Measurements from ENCODE around the gene MARCHF3.
A peak's percentile ranks its signal among the peaks of the same experiment; 100 is the strongest.

MARCHF3 gene

GRCh38 chr5:126941403-126941802 is 89.0 kb downstream of the MARCHF3 start:
- Histone ChIP-seq H2BK120ac (ENCODE audit: low read depth, low read length) (no peak overlapping the region), H3K79me2 (ENCODE audit: control insufficient read depth, insufficient read depth, low read length) (no peaks in the 10 kb centered on the region), H3K18ac (ENCODE audit: low read length) (no peak overlapping the region), H3K56ac (ENCODE audit: low read length) (no peak overlapping the region), H2BK15ac (replicated peaks; ENCODE audit: low read depth) (no peak overlapping the region), H3K23ac (ENCODE audit: low read length) (no peak overlapping the region), H2BK5ac (ENCODE audit: low read length) (no peak overlapping the region), H4K5ac (ENCODE audit: low read length) (no peak overlapping the region), H3K4me1 (ENCODE audit: control insufficient read depth, low read depth, low read length) (peaks cover 2% of the 10 kb centered on the region), H2AK5ac (ENCODE audit: low read length) (no peak overlapping the region), H3K4me2 (ENCODE audit: low read length) (no peak overlapping the region), H3K27me3 (ENCODE audit: insufficient read depth, low read length, poor library complexity) (no peaks in the 10 kb centered on the region), H3K79me1 (ENCODE audit: low read length) (no peaks in the 10 kb centered on the region), H3K27ac (ENCODE audit: low read depth, low read length) (no peak overlapping the region), H3K4ac (ENCODE audit: low read depth, low read length) (no peak overlapping the region), H3K36me3 (ENCODE audit: control insufficient read depth, insufficient read depth, low read length) (no peaks in the 10 kb centered on the region), H4K8ac (ENCODE audit: low read depth, low read length) (no peak overlapping the region), H3K4me3 (ENCODE audit: low read length) (no peak overlapping the region), H3K9ac (ENCODE audit: low read length) (no peak overlapping the region)
- no peak for DNase-seq
- no CpG with 5 or more reads among the region's 1 CpG for WGBS (ENCODE audit: extremely low coverage, insufficient coverage, low lambda C conversion rate)

- no peaks in the 10 kb centered on the region for H3K36me3 ChIP-seq (ENCODE audit: control insufficient read depth, insufficient read depth, low read length)
- H3K79me1 ChIP-seq (ENCODE audit: low read length): no peaks in the 10 kb centered on the region
- no CpG with 5 or more reads among the region's 5 CpGs for WGBS (ENCODE audit: extremely low coverage, insufficient coverage, low lambda C conversion rate)
- no peak overlapping the region for H3K56ac ChIP-seq (ENCODE audit: low read length)
- no peak overlapping the region for H4K8ac ChIP-seq (ENCODE audit: low read depth, low read length)
- no peak overlapping the region for H3K4me2 ChIP-seq (ENCODE audit: low read length)
- no peak overlapping the region for H2AK5ac ChIP-seq (ENCODE audit: low read length)
- H3K79me2 ChIP-seq (ENCODE audit: control insufficient read depth, insufficient read depth, low read length): no peaks in the 10 kb centered on the region
- no peak for DNase-seq
- H4K5ac ChIP-seq (ENCODE audit: low read length): no peak overlapping the region
- H3K4me3 ChIP-seq (ENCODE audit: low read length): no peak overlapping the region
- H3K23ac ChIP-seq (ENCODE audit: low read length): no peak overlapping the region
- no peak overlapping the region for H2BK5ac ChIP-seq (ENCODE audit: low read length)
- no peaks in the 10 kb centered on the region for H3K27me3 ChIP-seq (ENCODE audit: insufficient read depth, low read length, poor library complexity)
- peak overlapping the region; percentile 9 for H3K4ac ChIP-seq (ENCODE audit: low read depth, low read length)
- H3K9ac ChIP-seq (ENCODE audit: low read length): no peak overlapping the region
- H2BK120ac ChIP-seq (ENCODE audit: low read depth, low read length): no peak overlapping the region
- H3K18ac ChIP-seq (ENCODE audit: low read length): no peak overlapping the region
- no peak overlapping the region for H2BK15ac ChIP-seq (replicated peaks; ENCODE audit: low read depth)
- H3K27ac ChIP-seq (ENCODE audit: low read depth, low read length): no peak overlapping the region
- peaks cover 2% of the 10 kb centered on the region for H3K4me1 ChIP-seq (ENCODE audit: control insufficient read depth, low read depth, low read length)
These were observed 90.5 kb downstream of the MARCHF3 start for GRCh38 chr5:126939887-126940286.

GRCh38 chr5:126938466-126938865 is 91.9 kb downstream of the MARCHF3 start:
- no peak overlapping the region for H4K5ac ChIP-seq (ENCODE audit: low read length)
- H2BK5ac ChIP-seq (ENCODE audit: low read length): no peak overlapping the region
- H3K79me2 ChIP-seq (ENCODE audit: control insufficient read depth, insufficient read depth, low read length): no peaks in the 10 kb centered on the region
- H3K18ac ChIP-seq (ENCODE audit: low read length): no peak overlapping the region
- H3K4ac ChIP-seq (ENCODE audit: low read depth, low read length): no peak overlapping the region
- H3K4me2 ChIP-seq (ENCODE audit: low read length): no peak overlapping the region
- no peak overlapping the region for H3K4me3 ChIP-seq (ENCODE audit: low read length)
- H4K8ac ChIP-seq (ENCODE audit: low read depth, low read length): no peak overlapping the region
- no peak overlapping the region for H3K23ac ChIP-seq (ENCODE audit: low read length)
- no peak overlapping the region for H2AK5ac ChIP-seq (ENCODE audit: low read length)
- H3K79me1 ChIP-seq (ENCODE audit: low read length): no peaks in the 10 kb centered on the region
- H2BK15ac ChIP-seq (replicated peaks; ENCODE audit: low read depth): no peak overlapping the region
- DNase-seq: no peak
- no peak overlapping the region for H2BK120ac ChIP-seq (ENCODE audit: low read depth, low read length)
- no peak overlapping the region for H3K9ac ChIP-seq (ENCODE audit: low read length)
- no peak overlapping the region for H3K56ac ChIP-seq (ENCODE audit: low read length)
- H3K36me3 ChIP-seq (ENCODE audit: control insufficient read depth, insufficient read depth, low read length): no peaks in the 10 kb centered on the region
- H3K4me1 ChIP-seq (ENCODE audit: control insufficient read depth, low read depth, low read length): peaks cover 2% of the 10 kb centered on the region
- H3K27me3 ChIP-seq (ENCODE audit: insufficient read depth, low read length, poor library complexity): no peaks in the 10 kb centered on the region
- H3K27ac ChIP-seq (ENCODE audit: low read depth, low read length): no peak overlapping the region

GRCh38 chr5:126937771-126938170 is 92.6 kb downstream of the MARCHF3 start:
- Histone ChIP-seq H3K79me1 (ENCODE audit: low read length) (no peaks in the 10 kb centered on the region), H4K8ac (ENCODE audit: low read depth, low read length) (no peak overlapping the region), H2BK5ac (ENCODE audit: low read length) (no peak overlapping the region), H2AK5ac (ENCODE audit: low read length) (no peak overlapping the region), H3K4me3 (ENCODE audit: low read length) (no peak overlapping the region), H3K27ac (ENCODE audit: low read depth, low read length) (no peak overlapping the region), H3K36me3 (ENCODE audit: control insufficient read depth, insufficient read depth, low read length) (no peaks in the 10 kb centered on the region), H2BK120ac (ENCODE audit: low read depth, low read length) (no peak overlapping the region), H3K23ac (ENCODE audit: low read length) (no peak overlapping the region), H3K56ac (ENCODE audit: low read length) (no peak overlapping the region), H3K4me1 (ENCODE audit: control insufficient read depth, low read depth, low read length) (peaks cover 2% of the 10 kb centered on the region), H3K18ac (ENCODE audit: low read length) (no peak overlapping the region), H3K9ac (ENCODE audit: low read length) (no peak overlapping the region), H3K4me2 (ENCODE audit: low read length) (no peak overlapping the region), H3K79me2 (ENCODE audit: control insufficient read depth, insufficient read depth, low read length) (no peaks in the 10 kb centered on the region), H2BK15ac (replicated peaks; ENCODE audit: low read depth) (no peak overlapping the region), H3K4ac (ENCODE audit: low read depth, low read length) (no peak overlapping the region), H3K27me3 (ENCODE audit: insufficient read depth, low read length, poor library complexity) (no peaks in the 10 kb centered on the region), H4K5ac (ENCODE audit: low read length) (no peak overlapping the region)
- no CpG with 5 or more reads among the region's 2 CpGs for WGBS (ENCODE audit: extremely low coverage, insufficient coverage, low lambda C conversion rate)
- no peak for DNase-seq

GRCh38 chr5:126936775-126937418 is 93.5 kb downstream of the MARCHF3 start:
- Histone ChIP-seq H3K4ac (ENCODE audit: low read depth, low read length) (no peak overlapping the region), H3K36me3 (ENCODE audit: control insufficient read depth, insufficient read depth, low read length) (no peaks in the 10 kb centered on the region), H3K79me1 (ENCODE audit: low read length) (no peaks in the 10 kb centered on the region), H2BK5ac (ENCODE audit: low read length) (no peak overlapping the region), H4K8ac (ENCODE audit: low read depth, low read length) (no peak overlapping the region), H2BK120ac (ENCODE audit: low read depth, low read length) (no peak overlapping the region), H3K4me1 (ENCODE audit: control insufficient read depth, low read depth, low read length) (peaks cover 2% of the 10 kb centered on the region), H2AK5ac (ENCODE audit: low read length) (no peak overlapping the region), H3K27ac (ENCODE audit: low read depth, low read length) (no peak overlapping the region), H3K9ac (ENCODE audit: low read length) (no peak overlapping the region), H3K27me3 (ENCODE audit: insufficient read depth, low read length, poor library complexity) (no peaks in the 10 kb centered on the region), H2BK15ac (replicated peaks; ENCODE audit: low read depth) (no peak overlapping the region), H3K23ac (ENCODE audit: low read length) (no peak overlapping the region), H3K56ac (ENCODE audit: low read length) (no peak overlapping the region), H3K4me3 (ENCODE audit: low read length) (no peak overlapping the region), H3K4me2 (ENCODE audit: low read length) (no peak overlapping the region), H3K18ac (ENCODE audit: low read length) (no peak overlapping the region), H4K5ac (ENCODE audit: low read length) (no peak overlapping the region), H3K79me2 (ENCODE audit: control insufficient read depth, insufficient read depth, low read length) (no peaks in the 10 kb centered on the region)
- WGBS (ENCODE audit: extremely low coverage, insufficient coverage, low lambda C conversion rate): no CpG with 5 or more reads among the region's 4 CpGs
- DNase-seq: no peak

GRCh38 chr5:126931963-126932660 is 98.2 kb downstream of the MARCHF3 start:
- H4K5ac ChIP-seq (ENCODE audit: low read length): no peak overlapping the region
- no peaks in the 10 kb centered on the region for H3K36me3 ChIP-seq (ENCODE audit: control insufficient read depth, insufficient read depth, low read length)
- no peak overlapping the region for H2BK5ac ChIP-seq (ENCODE audit: low read length)
- H2BK120ac ChIP-seq (ENCODE audit: low read depth, low read length): no peak overlapping the region
- H3K79me2 ChIP-seq (ENCODE audit: control insufficient read depth, insufficient read depth, low read length): no peaks in the 10 kb centered on the region
- no peak overlapping the region for H3K4me2 ChIP-seq (ENCODE audit: low read length)
- H3K23ac ChIP-seq (ENCODE audit: low read length): no peak overlapping the region
- no peaks in the 10 kb centered on the region for H3K4me1 ChIP-seq (ENCODE audit: control insufficient read depth, low read depth, low read length)
- H4K8ac ChIP-seq (ENCODE audit: low read depth, low read length): no peak overlapping the region
- H3K27me3 ChIP-seq (ENCODE audit: insufficient read depth, low read length, poor library complexity): no peaks in the 10 kb centered on the region
- no peak overlapping the region for H3K27ac ChIP-seq (ENCODE audit: low read depth, low read length)
- H2AK5ac ChIP-seq (ENCODE audit: low read length): no peak overlapping the region
- no peak overlapping the region for H3K4ac ChIP-seq (ENCODE audit: low read depth, low read length)
- no peaks in the 10 kb centered on the region for H3K79me1 ChIP-seq (ENCODE audit: low read length)
- no peak overlapping the region for H3K18ac ChIP-seq (ENCODE audit: low read length)
- no peak overlapping the region for H3K56ac ChIP-seq (ENCODE audit: low read length)
- no peak overlapping the region for H2BK15ac ChIP-seq (replicated peaks; ENCODE audit: low read depth)
- no CpG with 5 or more reads among the region's 3 CpGs for WGBS (ENCODE audit: extremely low coverage, insufficient coverage, low lambda C conversion rate)
- no peak for DNase-seq
- no peak overlapping the region for H3K4me3 ChIP-seq (ENCODE audit: low read length)
- H3K9ac ChIP-seq (ENCODE audit: low read length): no peak overlapping the region

Measured in mesendoderm (in vitro differentiated cells).